Measurements from ENCODE around the gene SLC7A9.
"Not testable (repeated sequence)": the region's sequence is repeated elsewhere in the genome, so short reads cannot be mapped to it uniquely, and the experiment has no call there.

Gene SLC7A9

GRCh38 chr19:32787161-32787813 lies 82.3 kb downstream of the SLC7A9 start:
- not testable (repeated sequence) for DNase-seq

DNA sequence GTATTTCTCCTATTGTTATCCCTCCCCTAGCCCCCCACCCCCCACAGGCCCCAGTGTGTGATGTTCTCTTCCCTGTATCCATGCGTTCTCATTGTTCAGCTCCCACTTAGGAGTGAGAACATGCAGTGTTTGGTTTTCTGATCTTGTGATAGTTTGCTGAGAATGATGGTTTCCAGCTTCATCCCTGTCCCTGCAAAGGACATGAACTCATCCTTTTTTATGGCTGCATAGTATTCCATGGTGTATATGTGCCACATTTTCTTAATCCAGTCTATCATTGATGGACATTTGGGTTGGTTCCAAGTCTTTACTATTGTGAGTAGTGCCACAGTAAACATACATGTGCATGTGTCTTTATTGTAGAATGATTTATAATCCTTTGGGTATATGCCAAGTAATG lies 87.5 kb downstream of the SLC7A9 start:
- not testable (repeated sequence) for DNase-seq

DNA sequence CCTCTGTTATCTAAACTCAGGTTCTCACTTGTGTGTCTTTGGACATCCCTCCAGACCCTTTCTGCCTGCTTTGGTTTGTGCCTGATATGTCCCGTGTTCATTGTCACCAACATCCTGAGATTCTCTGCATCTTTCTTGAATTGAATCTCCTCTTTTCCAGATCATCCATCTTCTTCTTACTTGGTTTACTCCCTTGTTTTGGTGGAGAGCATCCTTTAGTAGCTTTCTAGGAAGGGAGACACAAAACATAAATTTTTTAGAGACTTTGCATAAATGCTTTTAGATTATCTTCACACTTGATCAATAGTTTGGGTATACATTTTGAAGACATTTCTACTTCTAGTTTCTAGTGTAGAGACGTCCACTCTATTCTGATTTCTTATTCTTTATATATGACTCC lies 88.3 kb downstream of the SLC7A9 start:
- DNase-seq: no peak

Data from CD4-positive, alpha-beta T cell treated with Interleukin-17A for 1 hour (primary cell).